ENCODE data around the gene NSUN6.
A peak's percentile ranks its signal among the peaks of the same experiment; 100 is the strongest.
"Not testable (repeated sequence)": the region's sequence is repeated elsewhere in the genome, so short reads cannot be mapped to it uniquely, and the experiment has no call there.

NSUN6 gene

GRCh38 chr10:18659125-18659818 is 7.9 kb upstream of the NSUN6 start, which contains the start of gene ARL5B:
Gene ARL5B, plus strand, starts transcription at chr10:18659431. Its CDS starts 207 bp downstream, at chr10:18659638.
- peak; percentile 39 for DNase-seq

DNA sequence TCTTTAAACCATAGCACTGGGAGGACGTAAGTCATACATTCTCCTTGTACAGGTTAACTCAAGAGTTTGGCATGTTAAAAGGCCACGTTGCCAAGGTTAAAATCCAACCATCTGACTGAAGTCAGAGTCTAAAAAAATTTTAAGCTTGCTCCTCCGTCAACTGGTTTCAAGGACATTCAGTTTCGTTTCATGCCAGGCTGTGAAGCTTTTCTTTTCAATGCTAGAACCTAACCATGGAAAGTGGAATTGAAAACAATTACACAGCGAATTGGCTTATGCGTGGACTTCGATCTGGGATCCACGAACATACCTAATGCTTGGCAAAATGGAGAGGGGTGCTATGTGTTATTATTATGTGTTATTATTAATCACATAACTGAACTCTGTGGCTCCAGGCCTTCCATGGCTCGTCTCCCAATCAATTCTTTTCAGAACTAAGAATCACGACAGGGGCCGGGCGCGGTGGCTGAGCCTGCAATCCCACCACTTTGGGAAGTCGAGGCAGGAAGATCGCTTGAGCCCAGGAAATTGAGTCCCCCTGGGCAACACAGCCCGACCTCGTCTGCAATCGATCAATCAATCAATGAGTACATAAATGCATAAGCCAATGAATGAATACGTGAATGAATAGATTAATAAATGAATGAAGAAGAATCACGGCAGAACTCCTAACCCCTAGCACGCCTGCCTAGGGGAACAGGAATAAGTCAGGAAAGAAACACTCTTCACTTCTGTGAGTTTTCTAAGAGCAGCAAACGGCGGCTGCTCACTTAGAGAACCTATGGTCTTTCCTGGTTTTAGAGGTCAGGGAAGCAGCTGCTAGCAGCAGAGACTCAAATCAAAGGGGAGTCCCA is 7.1 kb upstream of the NSUN6 start:
- peak; percentile 35 for DNase-seq

GRCh38 chr10:18656724-18657123 is 5.3 kb upstream of the NSUN6 start:
- no peak for DNase-seq

- no peak for DNase-seq
Measured at GRCh38 chr10:18653112-18653511, 1.7 kb upstream of the NSUN6 start.

- no peak for DNase-seq
Measured at GRCh38 chr10:18650404-18650997, 886 bp downstream of the NSUN6 start.

DNA sequence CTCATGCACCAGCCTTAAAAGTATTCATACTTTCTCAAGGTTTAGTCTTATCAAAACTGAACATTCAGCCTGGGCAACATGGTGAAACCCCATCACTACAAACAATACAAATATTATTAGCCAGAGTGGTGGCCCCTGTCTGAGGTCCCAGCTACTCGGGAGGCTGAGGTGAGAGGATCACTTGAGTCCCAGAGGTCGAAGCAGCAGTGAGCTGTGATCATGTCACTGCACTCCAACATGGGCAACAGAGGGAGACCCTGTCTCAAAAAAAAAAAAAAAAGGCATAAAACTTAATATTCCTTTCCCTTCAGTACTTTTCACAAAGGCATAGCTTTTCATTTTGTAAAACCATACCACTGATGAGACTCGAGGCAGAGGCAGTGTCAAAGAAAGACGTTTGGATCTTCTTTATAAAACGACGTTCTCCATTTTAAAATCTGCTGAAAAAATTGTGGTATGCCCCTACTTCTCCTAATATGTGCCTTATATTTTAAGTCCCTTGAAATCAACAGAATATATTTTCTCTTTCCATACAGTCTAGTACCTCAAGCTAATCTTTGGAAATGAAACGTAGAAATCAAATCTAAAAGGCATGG is 1.9 kb downstream of the NSUN6 start:
- no peak for DNase-seq

- no peak for DNase-seq
Measured at GRCh38 chr10:18647945-18648344, 3.4 kb downstream of the NSUN6 start.

DNA sequence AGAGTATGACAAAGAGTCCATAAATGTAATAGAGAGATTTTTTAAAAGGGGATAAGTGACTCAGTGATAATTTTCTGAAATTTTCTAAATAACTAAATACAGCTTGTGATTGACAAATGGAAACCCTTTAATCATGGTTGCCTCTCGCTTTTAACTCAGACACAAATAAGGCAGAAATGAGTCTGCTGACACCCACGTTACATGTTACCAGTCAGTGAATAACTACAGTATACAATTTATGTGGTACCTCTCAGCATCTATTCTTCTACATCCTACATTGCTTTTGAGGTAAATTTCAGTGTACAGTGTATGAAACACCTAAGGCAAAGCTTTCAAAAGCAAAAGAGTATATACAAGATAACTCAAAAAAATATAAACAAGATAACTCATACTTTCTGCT is 4.2 kb downstream of the NSUN6 start:
- no peak for DNase-seq

- DNase-seq, result not testable (repeated sequence)
Measured at GRCh38 chr10:18639719-18640118, 11.7 kb downstream of the NSUN6 start.

- DNase-seq, result not testable (repeated sequence)
Measured at GRCh38 chr10:18637400-18637799, 14.0 kb downstream of the NSUN6 start.

GRCh38 chr10:18635995-18636394 is 15.4 kb downstream of the NSUN6 start:
- no peak for DNase-seq

DNA sequence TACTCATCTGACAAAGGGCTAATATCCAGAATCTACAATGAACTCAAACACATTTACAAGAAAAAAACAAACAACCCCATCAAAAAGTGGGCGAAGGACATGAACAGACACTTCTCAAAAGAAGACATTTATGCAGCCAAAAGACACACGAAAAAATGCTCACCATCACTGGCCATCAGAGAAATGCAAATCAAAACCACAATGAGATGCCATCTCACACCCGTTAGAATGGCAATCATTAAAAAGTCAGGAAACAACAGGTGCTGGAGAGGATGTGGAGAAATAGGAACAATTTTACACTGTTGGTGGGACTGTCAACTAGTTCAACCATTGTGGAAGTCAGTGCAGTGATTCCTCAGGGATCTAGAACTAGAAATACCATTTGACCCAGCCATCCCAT is 18.9 kb downstream of the NSUN6 start:
- DNase-seq, result not testable (repeated sequence)

DNA sequence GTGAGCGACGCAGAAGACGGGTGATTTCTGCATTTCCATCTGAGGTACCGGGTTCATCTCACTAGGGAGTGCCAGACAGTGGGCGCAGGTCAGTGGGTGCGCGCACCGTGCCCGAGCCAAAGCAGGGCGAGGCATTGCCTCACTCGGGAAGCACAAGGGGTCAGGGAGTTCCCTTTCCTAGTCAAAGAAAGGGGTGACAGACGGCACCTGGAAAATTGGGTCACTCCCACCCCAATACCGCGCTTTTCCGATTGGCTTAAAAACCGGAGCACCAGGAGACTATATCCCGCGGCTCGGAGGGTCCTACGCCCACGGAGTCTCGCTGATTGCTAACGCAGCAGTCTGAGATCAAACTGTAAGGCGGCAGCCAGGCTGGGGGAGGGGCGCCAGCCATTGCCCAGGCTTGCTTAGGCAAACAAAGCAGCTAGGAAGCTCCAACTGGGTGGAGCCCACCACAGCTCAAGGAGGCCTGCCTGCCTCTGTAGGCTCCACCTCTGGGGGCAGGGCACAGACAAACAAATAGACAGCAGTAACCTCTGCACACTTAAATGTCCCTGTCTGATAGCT is 23.9 kb downstream of the NSUN6 start:
- DNase-seq, result not testable (repeated sequence)

DNA sequence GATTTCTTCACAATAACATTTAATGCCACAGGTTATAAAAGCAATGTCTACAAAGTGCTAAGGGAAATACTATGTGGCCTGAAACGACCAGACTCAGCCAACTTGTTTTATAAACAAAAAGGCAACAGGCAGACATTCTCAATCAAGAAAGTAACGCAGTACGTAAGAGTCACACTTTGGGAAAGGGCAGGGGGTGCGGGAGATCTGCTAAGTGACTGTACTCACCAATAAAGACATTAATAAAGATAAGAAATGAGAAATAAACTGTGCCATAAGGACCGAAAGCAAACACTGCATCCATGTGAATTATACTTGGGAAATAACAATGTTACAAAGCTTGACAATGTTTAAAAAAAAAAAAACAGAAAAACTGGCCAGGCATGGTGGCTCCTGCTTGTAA is 25.5 kb downstream of the NSUN6 start:
- no peak for DNase-seq

GRCh38 chr10:18623671-18624070 is 27.7 kb downstream of the NSUN6 start:
- not testable (repeated sequence) for DNase-seq

DNA sequence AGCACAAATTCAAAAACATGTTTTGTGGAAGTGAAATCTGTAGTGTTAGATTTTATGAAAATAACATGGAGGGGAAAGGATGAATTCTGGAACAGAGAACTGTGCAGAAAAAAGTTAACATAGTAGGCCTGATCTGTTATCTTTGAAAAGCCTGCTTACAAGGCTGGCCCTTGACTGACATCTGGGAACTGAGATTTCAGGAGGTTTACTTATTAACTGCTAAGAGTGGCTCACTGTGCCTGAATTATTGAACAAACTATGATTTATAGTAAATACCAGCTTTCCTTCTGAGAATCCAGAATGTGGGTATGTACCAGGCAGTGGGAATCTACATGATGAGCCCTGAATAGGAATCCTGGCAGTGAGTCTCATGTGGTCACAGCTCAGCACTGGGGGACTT is 30.5 kb downstream of the NSUN6 start:
- DNase-seq, result no peak

GRCh38 chr10:18619016-18619415 is 32.4 kb downstream of the NSUN6 start:
- DNase-seq, result no peak

DNA sequence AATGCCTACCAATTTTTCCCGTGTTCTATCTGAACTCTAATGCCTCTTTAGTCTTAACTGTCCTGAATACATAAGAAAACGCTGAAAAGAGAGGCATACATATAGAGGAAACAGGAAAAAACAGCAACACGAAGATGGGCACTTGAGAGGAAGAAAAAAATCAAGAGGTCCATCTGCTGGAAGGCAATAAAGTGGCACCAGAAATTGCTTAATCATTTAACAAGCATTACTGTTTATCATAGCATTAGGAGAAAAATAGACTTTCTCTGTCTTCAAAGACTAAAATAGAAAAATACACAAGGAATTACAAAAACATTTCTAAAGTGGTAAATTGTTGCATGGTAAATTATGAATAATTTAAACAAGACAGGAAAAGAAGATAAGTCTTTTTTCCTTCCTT is 35.0 kb downstream of the NSUN6 start:
- no peak for DNase-seq

GRCh38 chr10:18615618-18616017 is 35.8 kb downstream of the NSUN6 start:
- no peak for DNase-seq

GRCh38 chr10:18611168-18611567 is 40.2 kb downstream of the NSUN6 start:
- DNase-seq, result no peak

DNA sequence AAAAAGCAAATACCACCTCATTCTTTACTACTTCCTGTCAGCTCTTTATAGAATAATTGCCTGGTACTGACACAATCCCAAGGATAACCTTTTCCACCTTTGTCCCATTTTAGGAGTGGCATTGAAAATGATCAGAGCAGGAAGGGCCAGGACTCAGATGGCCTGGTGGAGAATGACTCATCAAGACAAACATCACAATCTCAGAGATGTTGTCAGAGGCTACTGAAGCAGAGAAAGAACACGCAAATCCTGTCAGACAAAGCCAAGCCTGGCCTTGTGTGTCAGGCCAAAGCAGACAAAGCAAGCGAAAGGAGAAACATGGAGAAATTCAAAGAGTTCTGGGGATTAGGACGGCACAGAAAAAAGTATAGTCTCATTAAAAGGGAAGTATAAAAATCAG is 40.9 kb downstream of the NSUN6 start:
- DNase-seq, result no peak

DNA sequence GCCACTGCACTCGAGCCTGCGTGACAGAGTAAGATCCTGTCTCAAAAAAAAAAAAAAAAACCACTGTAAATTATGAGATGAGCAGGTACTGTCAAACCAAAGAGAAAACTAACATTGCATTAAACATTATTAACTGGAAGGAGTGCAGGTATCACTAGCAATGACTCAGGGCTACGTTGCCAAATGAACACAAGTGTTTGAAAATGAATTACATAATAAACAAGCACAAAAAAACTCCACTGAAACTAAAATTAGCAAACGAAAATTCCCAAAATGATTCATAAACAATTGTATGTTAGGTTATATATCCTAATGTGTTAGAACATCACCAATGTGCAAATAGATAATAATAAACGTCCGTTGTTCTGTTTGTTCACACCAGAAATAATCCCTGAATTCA is 42.8 kb downstream of the NSUN6 start:
- DNase-seq, result no peak

All from cortex of kidney (tissue), 1 donor.